OCI-LY3 (cell line): ENCODE data around the gene PEAK1.

Source experiments
- EZH2phosphoT487 ChIP-seq: fragments of 200-600 bp; shearing (Covaris generic); IDR thresholded peaks from 2 replicates; pipeline ENCODE4 v1.6.1; 2018; ENCODE audit warnings: antibody characterized with exemption, mixed run types, low read depth
- TF ChIP-seq, protein P1 (sequence below): fragments of 200-600, 300-600 bp; sonication (generic); IDR thresholded peaks from 2 replicates; pipeline ENCODE4 v1.5.1; 2014; ENCODE audit warnings: antibody characterized with exemption, low read length, low read depth

DNA sequence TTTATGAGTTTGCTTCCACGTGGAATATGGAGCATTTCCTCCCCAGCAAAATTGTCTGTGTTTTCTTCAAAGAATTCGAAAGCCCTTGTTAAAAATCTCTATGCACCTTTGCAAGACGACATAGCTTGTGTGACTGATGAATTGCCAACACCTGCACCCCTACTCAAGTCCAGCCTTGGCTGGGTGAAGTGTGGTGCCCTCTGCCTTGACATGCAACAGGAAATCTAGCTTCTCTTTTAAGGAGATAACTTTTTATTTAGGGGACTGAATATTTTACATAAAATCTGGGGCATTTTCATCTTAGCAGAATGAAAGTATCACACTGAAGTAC, 1.4 kb upstream of the PEAK1 start:
- TF ChIP-seq, protein P1, sequence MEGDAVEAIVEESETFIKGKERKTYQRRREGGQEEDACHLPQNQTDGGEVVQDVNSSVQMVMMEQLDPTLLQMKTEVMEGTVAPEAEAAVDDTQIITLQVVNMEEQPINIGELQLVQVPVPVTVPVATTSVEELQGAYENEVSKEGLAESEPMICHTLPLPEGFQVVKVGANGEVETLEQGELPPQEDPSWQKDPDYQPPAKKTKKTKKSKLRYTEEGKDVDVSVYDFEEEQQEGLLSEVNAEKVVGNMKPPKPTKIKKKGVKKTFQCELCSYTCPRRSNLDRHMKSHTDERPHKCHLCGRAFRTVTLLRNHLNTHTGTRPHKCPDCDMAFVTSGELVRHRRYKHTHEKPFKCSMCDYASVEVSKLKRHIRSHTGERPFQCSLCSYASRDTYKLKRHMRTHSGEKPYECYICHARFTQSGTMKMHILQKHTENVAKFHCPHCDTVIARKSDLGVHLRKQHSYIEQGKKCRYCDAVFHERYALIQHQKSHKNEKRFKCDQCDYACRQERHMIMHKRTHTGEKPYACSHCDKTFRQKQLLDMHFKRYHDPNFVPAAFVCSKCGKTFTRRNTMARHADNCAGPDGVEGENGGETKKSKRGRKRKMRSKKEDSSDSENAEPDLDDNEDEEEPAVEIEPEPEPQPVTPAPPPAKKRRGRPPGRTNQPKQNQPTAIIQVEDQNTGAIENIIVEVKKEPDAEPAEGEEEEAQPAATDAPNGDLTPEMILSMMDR, result no peak
- TF ChIP-seq EZH2phosphoT487, result no peak
